GM12878 (cell line): ENCODE results near the gene SIM1. TPM values are rescaled to one million over a fixed set of nuclear protein-coding genes. Genes with fewer than 3 reads are reported as not detected.

ENCODE experiments used
- ATAC-seq: fragments of 200-7000 bp; cut with Tn5 transposase; 3 replicates; pipeline ENCODE4 v1.9.1; 2020; ENCODE audit warnings: mild to moderate bottlenecking, moderate library complexity
- BruUV-seq: library from RNA; stranded (reverse); fragments of 400-500 nt; replicated peaks from 2 replicates; lab custom pipeline; 2021; lab: Mats Ljungman, UMichigan
- CTCF ChIA-PET: fragments of 300-600 bp; sonication (Branson Sonifier 250); formaldehyde crosslinking; extraction: SDS; loops from one replicate; lab custom pipeline; 2021; ENCODE audit warnings: inconsistent platforms; lab: Yijun Ruan, JAX
- POLR2A ChIA-PET: fragments of 350-600 bp; formaldehyde crosslinking; extraction: SDS; loops from one replicate; lab custom pipeline; 2021; ENCODE audit warnings: inconsistent platforms; lab: Charles Lee
- RAD21 ChIA-PET: fragments of 300-600 bp; sonication (Branson Sonifier 250); formaldehyde crosslinking; loops from one replicate; lab custom pipeline; 2023; ENCODE audit warnings: antibody characterized with exemption; ENCODE audit not compliant: unreplicated experiment; lab: Charles Lee
- SMC1A ChIA-PET: fragments of 300-600 bp; sonication (Branson Sonifier 250); formaldehyde crosslinking; loops from one replicate; lab custom pipeline; 2023; ENCODE audit not compliant: unreplicated experiment, uncharacterized antibody; lab: Charles Lee
- DNase-seq: peaks from one replicate; pipeline ENCODE4 v3.0.0-alpha.2; 2011; ENCODE audit warnings: low read depth, low spot score
- FAIRE-seq: peaks from 3 replicates; lab custom pipeline; 2011; peaks lifted over from hg19 to GRCh38; lab: Jason Lieb, UNC
- H2AFZ ChIP-seq: 2 replicates; pipeline ENCODE4 v1.6.0; 2011; ENCODE audit warnings: low read depth, low read length, control low read depth; ENCODE audit not compliant: control insufficient read depth
- H3K27ac ChIP-seq: 2 replicates; pipeline ENCODE4 v1.5.1; 2011; ENCODE audit warnings: control low read depth; ENCODE audit not compliant: control insufficient read depth, insufficient read depth
- H3K27me3 ChIP-seq, 2 experiments: replicated peaks in 1 of 2; 2 replicates each; pipeline versions ENCODE4 v1.6.0 to v1.6.1; 2011; ENCODE audit warnings: low read length in 1 of 2; ENCODE audit not compliant: control insufficient read depth in 2 of 2, insufficient read depth in 2 of 2
- H3K36me3 ChIP-seq, 2 experiments: 2 replicates each; pipeline ENCODE4 v1.5.1; 2011; ENCODE audit warnings: low read length in 1 of 2; ENCODE audit not compliant: control insufficient read depth in 2 of 2, insufficient read depth in 2 of 2
- H3K4me1 ChIP-seq: 2 replicates; pipeline ENCODE4 v1.6.1; 2011; ENCODE audit warnings: mild to moderate bottlenecking, low read length, moderate library complexity, mixed read lengths; ENCODE audit not compliant: control insufficient read depth, insufficient read depth
- H3K4me2 ChIP-seq: 2 replicates; pipeline ENCODE4 v1.6.0; 2011; ENCODE audit warnings: control low read depth; ENCODE audit not compliant: control insufficient read depth, insufficient read depth
- H3K4me3 ChIP-seq: fragments of 200-600 bp; sonication (generic); 2 replicates; pipeline ENCODE4 v1.5.1; 2016
- H3K79me2 ChIP-seq: 2 replicates; pipeline ENCODE4 v1.6.0; 2011; ENCODE audit warnings: low read length; ENCODE audit not compliant: control insufficient read depth, insufficient read depth
- H3K9ac ChIP-seq: 2 replicates; pipeline ENCODE4 v1.8.0; 2011; ENCODE audit warnings: low read length, control low read depth, mixed read lengths; ENCODE audit not compliant: control insufficient read depth, insufficient read depth
- H3K9me3 ChIP-seq: replicated peaks from 3 replicates; pipeline ENCODE4 v1.5.1; 2011; ENCODE audit warnings: mild to moderate bottlenecking, low read length; ENCODE audit not compliant: control insufficient read depth, insufficient read depth
- H4K20me1 ChIP-seq: 2 replicates; pipeline ENCODE4 v1.6.0; 2011; ENCODE audit not compliant: control insufficient read depth, insufficient read depth
- ATF7 ChIP-seq: fragments of 450-650 bp; IDR thresholded peaks from 2 replicates; pipeline ENCODE4 v1.6.1; 2016; ENCODE audit warnings: low read depth, mild to moderate bottlenecking
- CHD2 ChIP-seq: IDR thresholded peaks from 2 replicates; pipeline ENCODE4 v1.6.1; 2011; ENCODE audit warnings: low read depth, low read length, improper control_type of control experiment, borderline replicate concordance
- FOXM1 ChIP-seq: IDR thresholded peaks from 2 replicates; pipeline ENCODE4 v1.6.1; 2012; ENCODE audit warnings: low read depth, mild to moderate bottlenecking, inconsistent platforms, low read length, moderate library complexity
- GATAD2B ChIP-seq: fragments of 450-650 bp; conservative IDR thresholded peaks from 2 replicates; pipeline ENCODE4 v1.6.1; 2017; ENCODE audit warnings: low read depth, mild to moderate bottlenecking, moderate library complexity
- IRF3 ChIP-seq: fragments of 450-650 bp; IDR thresholded peaks from 2 replicates; pipeline ENCODE4 v1.6.1; 2014; ENCODE audit warnings: mild to moderate bottlenecking
- IRF5 ChIP-seq: fragments of 450-650 bp; IDR thresholded peaks from 2 replicates; pipeline ENCODE4 v1.6.1; 2017; ENCODE audit warnings: borderline replicate concordance
- KLF5 ChIP-seq: fragments of 450-650 bp; IDR thresholded peaks from 2 replicates; pipeline ENCODE4 v1.6.1; 2014; ENCODE audit warnings: mild to moderate bottlenecking; ENCODE audit not compliant: partially characterized antibody
- PKNOX1 ChIP-seq: fragments of 450-650 bp; IDR thresholded peaks from 2 replicates; pipeline ENCODE4 v1.6.1; 2016; ENCODE audit warnings: mild to moderate bottlenecking
- RB1 ChIP-seq: fragments of 450-650 bp; formaldehyde crosslinking; IDR thresholded peaks from 2 replicates; pipeline ENCODE4 v1.6.1; 2017; ENCODE audit warnings: mild to moderate bottlenecking, borderline replicate concordance
- SMARCA5 ChIP-seq: fragments of 450-650 bp; IDR thresholded peaks from 2 replicates; pipeline ENCODE4 v1.6.1; 2017; ENCODE audit warnings: mild to moderate bottlenecking
- ZNF207 ChIP-seq: fragments of 450-650 bp; IDR thresholded peaks from 2 replicates; pipeline ENCODE4 v1.6.1; 2014; ENCODE audit warnings: antibody characterized with exemption, mild to moderate bottlenecking, borderline replicate concordance
- ZNF217 ChIP-seq: fragments of 450-650 bp; IDR thresholded peaks from 2 replicates; pipeline ENCODE4 v1.6.1; 2017; ENCODE audit warnings: antibody characterized with exemption, mild to moderate bottlenecking
- ZNF274 ChIP-seq: IDR thresholded peaks from one replicate; pipeline ENCODE4 v1.8.0; 2011; ENCODE audit not compliant: insufficient read length, insufficient read depth
- WGBS: methylation state at CpG from one replicate; pipeline ENCODE4 v1.1.6; 2016; ENCODE audit warnings: low lambda C conversion rate; ENCODE audit not compliant: insufficient replicate concordance, insufficient coverage; ENCODE audit errors: missing lambda C conversion rate; 5-methylcytosine and 5-hydroxymethylcytosine counted together
- in situ Hi-C: fragments of 300-500 bp; cut with MboI; formaldehyde crosslinking; loops from 9 replicates; pipeline ENCODE4 v1.14.3; 2018; ENCODE audit warnings: mixed read lengths
- intact Hi-C: fragments of 100-400 bp; cut with micrococcal nuclease; formaldehyde crosslinking; loops from one replicate; pipeline ENCODE4 v1.14.2; 2022; ENCODE audit not compliant: unreplicated experiment
- polyA plus RNA-seq, 11 experiments: library from polyadenylated mRNA; depleted of rRNA in 4 of 11; unstranded in 6 of 11; stranded (reverse) in 5 of 11; fragments of >200 nt; fragmentation: Nextera tagmentation in 4 of 11; fragmentation: Illumina TruSeq in 1 of 11; extraction: Ambion mirVana in 4 of 11; extraction: Trizol in 1 of 11; gene quantifications; 1 replicate in 1 of 11; 2 replicates in 10 of 11; pipeline versions ENCODE4 v1.2.1 to v1.2.3, GENCODE V29; 2011 to 2016; ENCODE audit warnings: inconsistent platforms in 2 of 11, missing spikeins in 2 of 11, low read depth in 1 of 11
- total RNA-seq, 4 experiments: library from RNA; depleted of rRNA in 3 of 4; stranded (reverse); fragments of >200 nt in 3 of 4; fragmentation: Illumina TruSeq in 1 of 4; extraction: Trizol in 1 of 4; gene quantifications; 2 replicates each; pipeline versions ENCODE4 v1.2.1 to v1.2.3, GENCODE V29; 2013 to 2021

Gene SIM1
- total and polyA plus RNA-seq, 10 of the 15 experiments (the other 5 are each of a cell fraction or from before 2014, with no cell fraction given) = not detected

GRCh38 chr6:100490065-100490464 is 25.3 kb upstream of the SIM1 start:
- no peak overlapping the region for H3K27ac ChIP-seq
- no peak overlapping the region for H2AFZ ChIP-seq
- H3K4me1 ChIP-seq = no peaks in the 10 kb centered on the region
- no peak overlapping the region for H3K4me2 ChIP-seq
- ChIA-PET SMC1A (no interaction called here), RAD21 (no interaction called here), CTCF (interaction anchor here (0.7 kb wide), 1 partner anchor 36 kb away, joined by 3 read pairs; no protein-coding TSS in a partner anchor), POLR2A (no interaction called here)
- intact Hi-C loops (no loop called here), in situ Hi-C loops (no loop called here)
- H4K20me1 ChIP-seq = no peaks in the 10 kb centered on the region
- no peaks in the 10 kb centered on the region for H3K36me3 ChIP-seq
- H3K27me3 ChIP-seq = no peaks in the 10 kb centered on the region; a peak in 1 of 4 replicates
- FAIRE-seq (no peak), DNase-seq (no peak), ATAC-seq (no peak)
- H3K4me3 ChIP-seq = no peak overlapping the region
- WGBS = 92% methylated on average over 2 of the region's 2 CpGs
- H3K9ac ChIP-seq = no peak overlapping the region
- no TSS peak for BruUV-seq
- no peak for TF ChIP-seq ZNF207
- no peak for TF ChIP-seq PKNOX1
- no peak for TF ChIP-seq ZNF274
- no peak for TF ChIP-seq ZNF217
- TF ChIP-seq ATF7 = no peak
- no peak for TF ChIP-seq RB1
- TF ChIP-seq SMARCA5 = no peak
- TF ChIP-seq IRF5 = no peak
- no peak for TF ChIP-seq GATAD2B
- no peak for TF ChIP-seq FOXM1
- TF ChIP-seq IRF3 = no peak
- TF ChIP-seq KLF5 = no peak
- no peak for TF ChIP-seq CHD2
- H3K79me2 ChIP-seq = no peaks in the 10 kb centered on the region
- no peaks in the 10 kb centered on the region for H3K9me3 ChIP-seq
